Upper lobe of left lung (tissue), 6 donors: Measurements from ENCODE around the gene ZNF282. TPM values are rescaled to one million over a fixed set of nuclear protein-coding genes. Genes with fewer than 3 reads are reported as not detected.

Experiments
- ATAC-seq, 2 donors: fragments of 200-7000 bp; cut with Tn5 transposase; one replicate each; pipeline ENCODE4 v1.9.1; 2022; ENCODE audit warnings: mild to moderate bottlenecking in 2 of 2, moderate library complexity in 2 of 2; ENCODE audit not compliant: low FRiP score in 2 of 2
- DNase-seq, 2 donors: peaks; one replicate each; pipeline ENCODE4 v3.0.0-alpha.2; 2019 to 2020
- H3K27ac ChIP-seq, 4 donors: fragments of 200-600 bp; sonication (generic); one replicate each; pipeline ENCODE4 v1.5.1; 2016 to 2019
- H3K27me3 ChIP-seq, 4 donors: fragments of 200-600 bp; sonication (generic); one replicate each; pipeline ENCODE4 v1.5.1; 2017 to 2019
- H3K36me3 ChIP-seq, 4 donors: fragments of 200-600 bp; sonication (generic); one replicate each; pipeline ENCODE4 v1.5.1; 2016 to 2019
- H3K4me1 ChIP-seq, 4 donors: fragments of 200-600 bp; sonication (generic); one replicate each; pipeline ENCODE4 v1.5.1; 2018 to 2019
- H3K4me3 ChIP-seq, 4 donors: fragments of 200-600 bp; sonication (generic); one replicate each; pipeline ENCODE4 v1.5.1; 2017 to 2019; ENCODE audit warnings: mild to moderate bottlenecking in 2 of 4, moderate library complexity in 1 of 4
- H3K9me3 ChIP-seq, 4 donors: fragments of 200-600 bp; sonication (generic); one replicate each; pipeline ENCODE4 v1.5.1; 2018 to 2019
- CTCF ChIP-seq, 6 experiments: fragments of 450-650 bp in 4 of 6; fragments of 200-600 bp in 2 of 6; sonication (generic) in 2 of 6; IDR thresholded peaks; one replicate each; pipeline ENCODE4 v1.5.1; 2016 to 2019; ENCODE audit warnings: antibody characterized with exemption in 6 of 6
- EP300 ChIP-seq, 4 donors: sonication (generic); formaldehyde crosslinking; IDR thresholded peaks; one replicate each; pipeline ENCODE4 v1.5.1; 2017; ENCODE audit warnings: antibody characterized with exemption in 4 of 4, control low read depth in 2 of 4
- POLR2A ChIP-seq, 4 donors: fragments of 450-650 bp; IDR thresholded peaks; one replicate each; pipeline ENCODE4 v1.5.1; 2016 to 2017; ENCODE audit warnings: antibody characterized with exemption in 4 of 4, mild to moderate bottlenecking in 2 of 4
- POLR2AphosphoS5 ChIP-seq, 2 donors: sonication (generic); formaldehyde crosslinking; IDR thresholded peaks; one replicate each; pipeline ENCODE4 v1.5.1; 2017; ENCODE audit warnings: antibody characterized with exemption in 2 of 2
- WGBS, 2 donors: methylation state at CpG; one replicate each; pipeline ENCODE4 v1.1.5; 2017 to 2018; 5-methylcytosine and 5-hydroxymethylcytosine counted together
- total RNA-seq, 6 donors: library from RNA; depleted of rRNA in 4 of 6; stranded (reverse); fragments of >200 nt in 4 of 6; gene quantifications; one replicate each; pipeline versions ENCODE4 v1.1.0 to v1.2.1, GENCODE V29; 2016 to 2021
- donor health status: DM: no; HTN: no; CAD: no; lungs with moderate emphysema.
- donor health status: DM: no; HTN: yes; CAD: no; lungs with severe emphysema.

Gene ZNF282
- total RNA-seq, 6 donors from 2014 or later: 20.7 to 35.6 (median 26.7) TPM

- Histone ChIP-seq H3K9me3 (no peaks in the 10 kb centered on the region), H3K4me1 (peaks cover 0 to 2% (median 0%) of the 10 kb centered on the region in 4 donors), H3K36me3 (peaks cover 17 to 84% (median 50%) of the 10 kb centered on the region in 4 donors), H3K27me3 (no peaks in the 10 kb centered on the region), H3K27ac (no peak overlapping the region), H3K4me3 (no peak overlapping the region)
- TF ChIP-seq POLR2A (IDR thresholded peaks at IDR 0.05): no peak
- TF ChIP-seq EP300 (IDR thresholded peaks at IDR 0.05): no peak
- no peak for TF ChIP-seq CTCF (IDR thresholded peaks at IDR 0.05)
- TF ChIP-seq POLR2AphosphoS5 (IDR thresholded peaks at IDR 0.05): no peak
- DNase-seq (no peak), ATAC-seq (no peak)
Observed at GRCh38 chr7:149166630-149167352, 28.6 kb upstream of the ZNF282 start.

DNA sequence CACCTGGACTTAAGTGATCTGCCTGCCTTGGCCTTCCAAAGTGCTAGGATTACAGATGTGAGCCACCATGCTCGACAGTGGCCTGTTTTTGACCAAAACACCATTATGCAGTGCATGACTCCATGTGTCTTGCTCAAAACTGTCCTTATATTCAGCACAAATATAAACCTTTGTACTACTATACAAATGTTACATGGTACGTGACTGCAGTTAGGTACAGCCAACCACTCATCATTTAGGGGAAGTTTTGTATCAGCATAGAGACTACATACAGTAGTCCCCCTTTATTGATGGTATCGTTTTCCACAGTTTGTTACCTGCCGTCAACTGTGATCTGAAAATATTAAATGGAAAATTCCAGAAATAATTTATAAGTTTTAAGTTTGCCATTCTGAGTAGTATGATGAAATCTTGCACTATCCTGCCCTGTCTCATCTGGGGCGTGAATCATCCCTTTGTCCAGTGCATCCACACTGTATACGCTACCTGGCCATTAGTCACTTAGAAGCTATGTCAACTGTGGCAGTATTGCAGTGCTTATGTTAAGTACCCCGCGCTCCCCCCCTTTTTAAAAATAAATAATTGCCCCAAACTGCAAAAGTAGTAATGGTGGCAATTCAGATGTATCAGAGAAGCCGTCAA, 23.3 kb upstream of the ZNF282 start:
- no peak for TF ChIP-seq POLR2AphosphoS5 (IDR thresholded peaks at IDR 0.05)
- TF ChIP-seq POLR2A (IDR thresholded peaks at IDR 0.05): no peak
- TF ChIP-seq EP300 (IDR thresholded peaks at IDR 0.05): no peak
- TF ChIP-seq CTCF (IDR thresholded peaks at IDR 0.05): no peak
- Histone ChIP-seq H3K36me3 (peaks cover 18 to 79% (median 45%) of the 10 kb centered on the region in 4 donors), H3K27ac (peak overlapping the region in 2 of 4 donors; percentile 17 to 57), H3K9me3 (no peaks in the 10 kb centered on the region), H3K4me1 (peaks cover 0 to 6% (median 0%) of the 10 kb centered on the region in 4 donors), H3K4me3 (no peak overlapping the region), H3K27me3 (no peaks in the 10 kb centered on the region)
- ATAC-seq (no peak), DNase-seq (no peak)
- 65 to 67% methylated on average over 9 of the region's 9 CpGs for WGBS, 2 donors

- no peak for ATAC-seq
- TF ChIP-seq POLR2A (IDR thresholded peaks at IDR 0.05) (no peak), EP300 (IDR thresholded peaks at IDR 0.05) (no peak)
- no peak for DNase-seq
- H3K27ac ChIP-seq: peak overlapping the region in 2 of 4 donors; percentile 17 to 57
- H3K4me1 ChIP-seq: peaks cover 0 to 6% (median 0%) of the 10 kb centered on the region in 4 donors
- H3K4me3 ChIP-seq: no peak overlapping the region
- peaks cover 15 to 79% (median 47%) of the 10 kb centered on the region in 4 donors for H3K36me3 ChIP-seq
- WGBS, 2 donors: 73 to 82% methylated on average over 1 of the region's 1 CpG
- no peaks in the 10 kb centered on the region for H3K9me3 ChIP-seq
- no peaks in the 10 kb centered on the region for H3K27me3 ChIP-seq
Observed at GRCh38 chr7:149172534-149172920, 22.8 kb upstream of the ZNF282 start.

GRCh38 chr7:149175150-149175549, 20.2 kb upstream of the ZNF282 start:
- H3K4me3 ChIP-seq: no peak overlapping the region
- H3K36me3 ChIP-seq: peaks cover 15 to 79% (median 47%) of the 10 kb centered on the region in 4 donors
- no peak for ATAC-seq
- peaks cover 0 to 6% (median 0%) of the 10 kb centered on the region in 4 donors for H3K4me1 ChIP-seq
- no peak for TF ChIP-seq EP300 (IDR thresholded peaks at IDR 0.05)
- TF ChIP-seq CTCF (IDR thresholded peaks at IDR 0.05): no peak
- TF ChIP-seq POLR2A (IDR thresholded peaks at IDR 0.05): no peak
- no peak for TF ChIP-seq POLR2AphosphoS5 (IDR thresholded peaks at IDR 0.05)
- no peaks in the 10 kb centered on the region for H3K9me3 ChIP-seq
- H3K27ac ChIP-seq: no peak overlapping the region
- no peak for DNase-seq
- 97 to 100% methylated on average over 2 of the region's 2 CpGs for WGBS, 2 donors
- no peaks in the 10 kb centered on the region for H3K27me3 ChIP-seq

GRCh38 chr7:149179241-149179640, 16.1 kb upstream of the ZNF282 start:
- DNase-seq: peak in 1 of 2 donors; percentile 66
- H3K4me1 ChIP-seq: peaks cover 0 to 3% (median 0%) of the 10 kb centered on the region in 4 donors
- ATAC-seq: peak in 1 of 2 donors; percentile 11
- TF ChIP-seq CTCF (IDR thresholded peaks at IDR 0.05) (no peak), EP300 (IDR thresholded peaks at IDR 0.05) (no peak), POLR2AphosphoS5 (IDR thresholded peaks at IDR 0.05) (no peak), POLR2A (IDR thresholded peaks at IDR 0.05) (no peak)
- no peaks in the 10 kb centered on the region for H3K9me3 ChIP-seq
- no peaks in the 10 kb centered on the region for H3K27me3 ChIP-seq
- H3K27ac ChIP-seq: no peak overlapping the region
- WGBS, 2 donors: 97 to 98% methylated on average over 11 to 18 of the region's 19 CpGs
- peaks cover 15 to 73% (median 46%) of the 10 kb centered on the region in 4 donors for H3K36me3 ChIP-seq
- no peak overlapping the region for H3K4me3 ChIP-seq
